ENCODE results near the gene ZDHHC16.
A peak's percentile ranks its signal among the peaks of the same experiment; 100 is the strongest.

Gene ZDHHC16

DNA sequence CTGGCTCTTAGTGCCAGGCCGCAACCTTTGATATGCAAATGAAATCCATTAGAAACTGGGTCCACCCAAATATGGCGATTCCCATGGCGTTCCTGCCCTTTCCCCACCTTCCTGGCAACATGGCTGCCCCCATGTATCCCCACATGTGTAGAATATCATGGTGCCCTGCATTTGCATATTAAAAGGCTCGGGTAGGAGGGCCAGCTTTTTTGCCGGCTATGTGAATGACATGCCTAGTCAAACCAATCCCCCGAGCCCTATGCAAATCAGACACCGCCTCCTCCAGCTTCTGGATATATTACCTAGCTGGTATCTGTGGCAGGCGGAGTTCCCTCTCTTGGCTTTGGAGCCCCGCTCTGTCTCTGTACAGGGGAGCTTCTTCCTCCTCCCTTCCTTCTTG lies 34.0 kb downstream of the ZDHHC16 start:
- no peak for DNase-seq (ENCODE audit: low spot score)

DNA sequence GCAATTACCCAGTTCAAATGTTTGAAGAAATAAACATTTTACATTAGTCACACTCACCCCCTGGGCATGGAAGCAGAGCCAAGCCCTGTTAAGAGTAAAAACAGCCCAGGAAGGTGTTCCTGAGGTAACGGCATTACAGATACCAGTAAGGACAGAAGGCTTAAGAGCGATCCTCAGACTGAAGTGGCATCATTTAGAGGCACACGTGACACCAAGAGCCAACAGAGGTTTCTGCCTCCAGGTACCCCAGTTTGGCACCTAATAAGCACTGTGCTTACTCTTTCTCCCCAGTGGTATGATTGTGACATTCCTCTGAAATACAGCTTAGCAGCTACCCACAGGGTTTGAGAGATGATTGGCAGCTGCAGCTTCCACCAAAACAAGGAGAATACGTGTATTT lies 35.1 kb downstream of the ZDHHC16 start:
- no peak for DNase-seq (ENCODE audit: low spot score)

- no peak for DNase-seq (ENCODE audit: low spot score)
These were observed 36.4 kb downstream of the ZDHHC16 start for GRCh38 chr10:97482381-97482780.

DNA sequence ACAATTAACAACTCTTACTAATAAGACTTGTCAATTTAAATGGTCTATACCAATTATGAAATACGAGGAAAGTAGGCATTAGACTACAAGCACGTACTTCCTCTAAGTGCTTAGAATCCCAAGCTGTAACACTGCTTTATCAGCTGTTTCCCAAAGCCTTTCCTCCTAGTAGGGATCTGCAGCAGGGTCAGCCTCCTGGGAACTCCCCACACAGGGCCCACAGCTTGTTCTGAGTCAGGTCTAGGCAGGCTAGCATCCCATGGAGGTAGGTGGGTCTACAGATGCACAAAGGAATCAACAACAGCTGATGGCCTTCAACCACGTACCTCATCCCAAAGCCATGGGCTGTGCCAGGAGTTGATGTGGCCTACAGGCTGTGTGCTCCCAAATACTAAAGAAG lies 37.5 kb downstream of the ZDHHC16 start:
- DNase-seq (ENCODE audit: low spot score): no peak

DNA sequence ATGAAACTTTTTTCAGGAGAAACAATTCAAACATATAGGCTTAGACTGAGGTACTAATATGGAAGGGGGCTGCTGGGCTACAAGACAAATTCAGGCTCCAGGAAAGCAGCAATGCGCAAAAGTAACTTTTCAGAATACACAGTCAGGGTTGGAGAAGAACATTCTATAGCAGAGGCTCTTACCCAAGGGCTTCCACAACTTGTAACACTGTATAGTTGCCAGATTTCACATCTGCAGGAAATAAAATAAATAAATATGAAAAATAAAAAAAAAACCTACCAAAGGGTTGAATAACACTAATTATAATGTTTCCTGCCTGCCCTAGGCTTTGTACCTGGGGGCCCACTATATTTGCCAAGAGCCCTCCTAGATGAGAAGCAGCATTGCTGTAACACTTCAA lies 37.9 kb downstream of the ZDHHC16 start:
- DNase-seq (ENCODE audit: low spot score): no peak

DNA sequence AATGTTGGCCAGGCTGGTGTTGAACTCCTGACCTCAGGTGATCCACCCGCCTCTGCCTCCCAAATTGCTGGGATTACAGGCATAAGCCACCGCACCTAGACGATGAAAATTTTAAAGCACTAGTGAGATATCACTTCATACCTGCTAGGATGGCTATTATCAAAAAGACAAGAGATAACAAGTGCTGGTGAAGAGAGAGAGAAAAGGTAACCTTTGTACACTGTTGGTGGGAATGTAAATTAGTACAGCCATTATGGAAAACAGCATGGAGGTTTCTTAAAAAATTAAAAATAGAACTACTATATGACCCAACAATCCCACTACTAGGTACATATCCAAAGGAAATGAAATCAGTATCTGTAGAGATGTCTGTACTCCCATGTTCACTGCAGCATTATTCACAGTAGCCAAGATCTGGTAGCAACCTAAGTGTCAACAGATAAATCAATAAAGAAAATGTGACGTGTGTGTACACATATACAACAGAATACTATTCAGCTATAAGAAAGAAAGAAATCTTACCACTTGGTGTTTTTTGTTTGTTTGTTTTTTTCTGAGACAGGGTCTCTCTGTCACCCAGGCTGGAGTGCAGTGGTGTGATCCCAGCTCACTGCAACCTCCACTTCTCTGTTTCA lies 39.8 kb downstream of the ZDHHC16 start:
- no peak for DNase-seq (ENCODE audit: low spot score)

DNA sequence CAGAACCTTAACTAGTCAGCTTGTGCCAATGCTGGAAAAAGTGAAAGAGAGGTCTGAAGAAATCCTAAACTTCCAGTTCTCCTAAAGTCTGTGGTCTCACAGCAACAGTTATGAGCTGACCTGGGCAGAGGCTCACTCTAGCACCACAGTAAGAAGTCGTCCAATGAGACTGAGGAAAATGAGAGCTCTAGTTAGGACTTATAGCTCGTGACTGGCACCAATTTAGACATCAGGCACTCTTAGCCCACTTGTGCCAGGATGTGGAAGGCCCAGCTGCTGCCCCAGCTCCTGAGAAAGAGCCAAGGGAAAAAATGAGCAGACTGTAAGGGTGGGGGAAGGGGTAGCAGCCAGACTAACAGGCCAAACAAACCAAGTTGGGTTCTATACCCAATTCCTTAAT lies 44.6 kb downstream of the ZDHHC16 start:
- DNase-seq (ENCODE audit: low spot score): peak; percentile 72

DNA sequence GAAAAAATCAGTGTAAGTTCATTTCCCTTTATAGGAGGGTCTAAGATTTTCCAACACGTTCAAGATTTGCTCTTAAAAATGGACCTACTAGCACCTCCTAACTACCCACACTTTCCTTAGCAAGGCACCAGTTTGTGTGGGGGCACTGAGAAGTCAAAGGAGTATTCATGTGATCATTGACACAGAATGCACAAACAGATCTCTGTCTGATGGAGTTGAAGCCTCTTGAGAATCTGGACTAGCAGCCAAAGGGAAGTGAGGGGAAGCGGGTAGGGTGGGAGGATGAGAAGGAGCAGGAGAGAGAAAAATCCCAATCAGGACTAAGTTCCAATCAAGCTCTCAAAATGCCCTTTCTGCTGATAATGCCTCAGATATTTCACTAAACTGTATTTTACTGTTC lies 48.2 kb downstream of the ZDHHC16 start:
- peak; percentile 85 for DNase-seq (ENCODE audit: low spot score)

DNA sequence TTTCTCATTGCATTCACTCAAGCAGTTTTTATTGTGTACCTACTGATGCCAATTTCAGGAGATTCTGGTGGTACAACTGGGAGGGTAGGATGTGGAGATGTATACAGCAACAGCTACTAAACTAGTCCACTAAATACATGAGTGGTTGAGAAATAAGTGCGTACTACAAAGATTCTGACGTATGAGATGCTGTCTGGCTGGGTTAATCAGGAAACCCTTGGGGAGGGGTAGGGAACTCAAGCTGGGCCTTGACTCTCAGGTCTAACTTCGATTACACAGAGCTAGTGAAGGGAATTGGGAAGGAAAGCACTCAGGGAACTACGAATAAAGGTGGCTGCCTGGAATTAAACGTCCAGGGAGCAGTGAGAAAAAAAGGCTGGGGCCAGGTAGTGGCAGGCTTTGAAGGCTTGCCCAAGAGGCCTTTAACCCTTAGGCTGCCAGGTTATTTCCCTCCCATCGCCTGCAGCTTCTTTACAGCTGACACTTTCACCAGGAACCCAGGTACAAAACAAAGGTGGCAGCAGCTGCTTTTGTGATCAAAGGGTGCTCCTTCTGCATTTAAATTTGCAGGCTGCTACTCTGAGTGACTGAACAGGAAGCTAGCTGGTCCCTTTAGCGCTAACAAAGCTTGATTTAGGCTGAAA lies 49.0 kb downstream of the ZDHHC16 start:
- DNase-seq (ENCODE audit: low spot score): no peak

GRCh38 chr10:97497572-97498075 lies 51.6 kb downstream of the ZDHHC16 start:
- peak; percentile 89 for DNase-seq (ENCODE audit: low spot score)

DNA sequence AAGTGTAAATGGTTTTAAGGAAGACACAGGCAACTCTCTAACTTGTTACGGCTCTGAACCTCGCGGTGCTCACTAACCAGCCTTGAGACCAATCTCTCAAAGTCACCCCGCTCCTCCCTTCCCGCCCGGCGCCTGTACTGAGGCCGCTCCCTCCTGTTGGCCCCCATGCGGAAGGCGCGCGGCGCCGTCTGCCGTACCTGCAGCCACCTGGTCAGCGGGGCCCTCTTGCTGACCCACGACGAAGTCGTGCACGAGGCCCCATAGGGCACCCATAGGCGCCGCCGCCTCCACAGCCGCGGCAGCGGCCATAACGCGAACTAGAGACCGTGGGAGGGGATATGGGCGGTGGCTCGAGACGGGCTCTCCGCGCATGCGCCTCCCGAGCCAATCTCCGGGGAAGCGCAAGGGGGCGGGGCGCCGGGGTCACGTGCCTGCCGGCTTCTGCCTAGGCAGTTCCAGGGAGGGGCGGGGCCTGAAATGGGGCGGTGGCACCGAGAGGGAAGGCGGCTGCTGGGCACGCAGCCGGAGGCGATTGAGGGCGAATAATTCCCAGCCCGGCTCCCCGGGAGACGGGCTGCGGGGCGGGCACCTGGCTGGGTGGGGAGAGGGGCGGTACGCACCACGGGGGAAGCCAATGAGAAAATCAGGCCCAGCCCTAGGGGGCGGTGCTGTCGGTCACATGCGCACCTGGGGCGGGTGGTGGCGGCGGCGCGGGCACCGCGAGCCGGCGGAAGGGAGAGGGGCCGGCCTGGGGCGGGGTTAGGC lies 52.3 kb downstream of the ZDHHC16 start, which contains the start of gene MMS19:
Gene MMS19, minus strand, starts transcription at position 347 of the 765 bp plus-strand sequence. Its CDS starts 38 bp downstream, at position 309.
- DNase-seq (ENCODE audit: low spot score): peak; percentile 98

DNA sequence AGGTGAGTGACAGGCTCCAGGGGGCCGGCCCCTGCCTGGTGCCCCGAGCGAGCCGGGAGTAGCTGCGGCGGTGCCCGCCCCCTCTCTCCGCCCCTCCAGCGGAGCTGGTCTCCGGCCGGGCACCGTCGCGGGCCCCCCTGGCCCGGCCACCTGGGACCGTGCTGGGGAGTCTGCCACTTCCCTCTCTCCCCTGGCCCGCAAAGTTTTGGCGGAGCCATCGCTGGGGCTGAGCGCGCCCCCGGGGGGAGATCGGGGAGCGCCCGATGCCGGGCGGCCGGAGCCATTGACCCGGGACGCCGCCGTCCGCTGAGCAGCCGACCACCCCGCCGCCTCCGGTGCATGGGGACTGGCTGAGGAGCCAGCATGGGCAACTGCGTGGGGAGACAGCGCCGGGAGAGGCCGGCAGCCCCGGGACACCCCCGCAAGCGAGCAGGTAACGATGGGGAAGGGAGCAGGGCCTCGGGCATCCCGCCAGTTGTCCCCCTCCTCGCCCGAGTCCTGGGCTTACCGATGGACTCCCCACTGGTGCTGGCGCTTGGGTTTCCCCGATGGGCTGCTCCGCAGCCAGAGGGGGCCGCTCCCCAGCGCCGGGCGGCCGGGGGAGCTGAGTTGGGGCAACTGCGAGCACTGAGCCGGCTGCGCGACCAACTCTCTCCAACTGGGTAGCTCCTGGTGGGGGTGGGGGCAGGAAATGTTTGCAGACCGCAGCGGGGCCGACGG lies 53.0 kb downstream of the ZDHHC16 start, which contains the start of gene UBTD1:
Gene UBTD1, plus strand, starts transcription at position 84 of the 720 bp plus-strand sequence. Its CDS starts 280 bp downstream, at position 364.
- DNase-seq (ENCODE audit: low spot score): no peak

- peak; percentile 63 for DNase-seq (ENCODE audit: low spot score)
These were observed 53.8 kb downstream of the ZDHHC16 start for GRCh38 chr10:97499561-97500296.

GRCh38 chr10:97500297-97500575 lies 54.3 kb downstream of the ZDHHC16 start:
- no peak for DNase-seq (ENCODE audit: low spot score)

GRCh38 chr10:97502916-97503315 lies 56.9 kb downstream of the ZDHHC16 start:
- DNase-seq (ENCODE audit: low spot score): no peak

DNA sequence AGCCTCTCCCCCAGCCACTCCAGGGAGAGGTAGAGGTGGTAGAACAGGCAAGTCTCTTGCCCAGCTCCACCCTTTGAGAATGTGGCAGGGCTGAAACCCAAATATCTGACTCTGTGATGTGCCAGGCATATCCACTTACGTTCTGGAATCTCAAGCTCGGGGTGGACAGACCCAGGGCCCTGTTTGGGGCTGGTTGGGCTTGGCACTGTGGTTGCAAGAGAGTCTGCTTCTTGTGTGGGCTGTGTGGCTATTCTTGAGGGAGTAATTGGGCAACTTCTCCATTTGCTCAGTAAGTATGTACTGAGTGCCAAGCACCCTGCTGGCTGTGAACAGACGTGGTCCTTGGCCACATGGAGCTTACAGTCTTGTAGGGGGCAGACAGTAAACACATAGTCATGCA lies 57.4 kb downstream of the ZDHHC16 start:
- no peak for DNase-seq (ENCODE audit: low spot score)

GRCh38 chr10:97505152-97505551 lies 59.2 kb downstream of the ZDHHC16 start:
- no peak for DNase-seq (ENCODE audit: low spot score)

GRCh38 chr10:97506199-97506991 lies 60.4 kb downstream of the ZDHHC16 start:
- no peak for DNase-seq (ENCODE audit: low spot score)
